K562 (cell line): Measurements from ENCODE around the gene LRRC3C. TPM values are rescaled to one million over a fixed set of nuclear protein-coding genes. Genes with fewer than 3 reads are reported as not detected.

Experiments used
- ATAC-seq: fragments of 200-7000 bp; cut with Tn5 transposase; 3 replicates; pipeline ENCODE4 v1.9.1; 2020; ENCODE audit warnings: moderate library complexity
- BruUV-seq: library from RNA; stranded (reverse); fragments of 400-500 nt; replicated peaks from 2 replicates; lab custom pipeline; 2021; lab: Mats Ljungman, UMichigan
- CTCF ChIA-PET: fragments of 300-600 bp; formaldehyde crosslinking; extraction: SDS; loops from one replicate; lab custom pipeline; 2021; ENCODE audit warnings: low intra/inter-chr PET ratio; lab: Yijun Ruan, JAX
- POLR2A ChIA-PET: fragments of 300-600, 350-650 bp; sonication (Branson Sonifier 250); formaldehyde crosslinking; extraction: SDS; loops from one replicate; lab custom pipeline; 2021; ENCODE audit warnings: antibody characterized with exemption, inconsistent platforms; lab: Yijun Ruan, JAX
- DNase-seq, 4 experiments: peaks; one replicate each; pipeline versions ENCODE4 v3.0.0 to v3.0.0-alpha.2; 2011 to 2018; ENCODE audit warnings: low spot score in 3 of 4, mixed read lengths in 3 of 4; ENCODE audit errors: extremely low read depth in 1 of 4
- FAIRE-seq: peaks from 2 replicates; lab custom pipeline; 2011; peaks lifted over from hg19 to GRCh38; lab: Jason Lieb, UNC
- H2AFZ ChIP-seq: 2 replicates; pipeline ENCODE4 v1.6.0; 2011; ENCODE audit warnings: low read depth, low read length, control low read depth, inconsistent platforms
- H3K27ac ChIP-seq: fragments of 200-600 bp; 3 replicates; pipeline ENCODE4 v1.8.0; 2011; ENCODE audit warnings: low read depth, mild to moderate bottlenecking, control low read depth, inconsistent platforms, low read length, moderate library complexity, mixed read lengths; ENCODE audit errors: extremely low read depth
- H3K27me3 ChIP-seq, 2 experiments: fragments of 300-600 bp in 1 of 2; 2 replicates in 1 of 2; 3 replicates in 1 of 2; pipeline versions ENCODE4 v1.6.0 to v1.8.0; 2011; ENCODE audit warnings: inconsistent platforms in 2 of 2, low read length in 2 of 2, mild to moderate bottlenecking in 1 of 2, mixed read lengths in 1 of 2, moderate library complexity in 1 of 2; ENCODE audit not compliant: control insufficient read depth in 2 of 2, insufficient read depth in 2 of 2
- H3K36me3 ChIP-seq: fragments of 300-600 bp; 3 replicates; pipeline ENCODE4 v1.8.0; 2011; ENCODE audit warnings: mild to moderate bottlenecking, low read length, inconsistent platforms; ENCODE audit not compliant: control insufficient read depth, insufficient read depth
- H3K4me1 ChIP-seq, 2 experiments: fragments of 200-600 bp in 1 of 2; replicated peaks in 1 of 2; 2 replicates in 1 of 2; 3 replicates in 1 of 2; pipeline versions ENCODE4 v1.5.1 to v1.8.0; 2011; ENCODE audit warnings: inconsistent platforms in 2 of 2, low read length in 2 of 2, mild to moderate bottlenecking in 1 of 2, mixed read lengths in 1 of 2, moderate library complexity in 1 of 2; ENCODE audit not compliant: control insufficient read depth in 2 of 2, insufficient read depth in 2 of 2
- H3K4me2 ChIP-seq: 2 replicates; pipeline ENCODE4 v1.6.1; 2011; ENCODE audit warnings: low read length, control low read depth, inconsistent platforms, mixed read lengths; ENCODE audit not compliant: insufficient read depth
- H3K4me3 ChIP-seq: fragments of 200-600 bp; sonication (generic), shearing (Covaris generic); 2 replicates; pipeline ENCODE4 v1.5.1; 2016; ENCODE audit warnings: control low read depth, inconsistent platforms
- H3K79me2 ChIP-seq: fragments of 200-600 bp; 3 replicates; pipeline ENCODE4 v1.8.0; 2011; ENCODE audit warnings: low read length, inconsistent platforms; ENCODE audit not compliant: control insufficient read depth, insufficient read depth
- H3K9ac ChIP-seq, 2 experiments: 2 replicates each; pipeline versions ENCODE4 v1.6.0 to v1.6.1; 2011; ENCODE audit warnings: low read depth in 2 of 2, low read length in 2 of 2, control low read depth in 1 of 2, inconsistent platforms in 1 of 2, mild to moderate bottlenecking in 1 of 2, mixed read lengths in 1 of 2; ENCODE audit not compliant: insufficient read depth in 1 of 2
- H3K9me1 ChIP-seq: one replicate; pipeline ENCODE4 v1.6.0; 2011; ENCODE audit warnings: inconsistent platforms, mild to moderate bottlenecking, low read length, moderate library complexity; ENCODE audit not compliant: control insufficient read depth, insufficient read depth
- H3K9me3 ChIP-seq: replicated peaks from 2 replicates; pipeline ENCODE4 v1.5.1; 2011; ENCODE audit warnings: low read depth, low read length, inconsistent platforms; ENCODE audit not compliant: control insufficient read depth, insufficient read depth
- H4K20me1 ChIP-seq: replicated peaks from 2 replicates; pipeline ENCODE4 v1.6.1; 2011; ENCODE audit warnings: low read length, inconsistent platforms, mixed read lengths; ENCODE audit not compliant: control insufficient read depth, insufficient read depth
- BCL6 ChIP-seq: fragments of 250-450 bp; sonication (Bioruptor Pico); IDR thresholded peaks from 2 replicates; pipeline ENCODE4 v1.4.0; 2020
- C11orf30 ChIP-seq: fragments of 450-650 bp; IDR thresholded peaks from 2 replicates; pipeline ENCODE4 v1.6.1; 2016; ENCODE audit warnings: low read depth, mild to moderate bottlenecking
- CBX2 ChIP-seq: fragments of 200-600 bp; sonication (generic); IDR thresholded peaks from one replicate; pipeline ENCODE4 v1.6.1; 2012; ENCODE audit warnings: mild to moderate bottlenecking, low read length, inconsistent platforms; ENCODE audit not compliant: insufficient read depth, poor library complexity, severe bottlenecking
- FOXA1 ChIP-seq: fragments of 450-650 bp; IDR thresholded peaks from 2 replicates; pipeline ENCODE4 v1.6.1; 2016; ENCODE audit warnings: mild to moderate bottlenecking, borderline replicate concordance
- FOXA3 ChIP-seq, 2 experiments: fragments of 450-650 bp in 1 of 2; sonication (generic) in 1 of 2; formaldehyde crosslinking; IDR thresholded peaks in 1 of 2; conservative IDR thresholded peaks in 1 of 2; 2 replicates each; pipeline versions ENCODE4 v1.4.0 to v1.8.0; 2020 to 2022; ENCODE audit warnings: mild to moderate bottlenecking in 2 of 2, missing genetic modification reagents in 1 of 2
- HLTF ChIP-seq: fragments of 450-650 bp; IDR thresholded peaks from 2 replicates; pipeline ENCODE4 v1.6.1; 2016
- HMG20A ChIP-seq: fragments of 450-650 bp; formaldehyde crosslinking; conservative IDR thresholded peaks from 2 replicates; pipeline ENCODE4 v1.4.0; 2020; ENCODE audit warnings: mild to moderate bottlenecking, mixed read lengths
- KLF16 ChIP-seq: IDR thresholded peaks from 2 replicates; pipeline ENCODE4 v1.6.1; 2016; ENCODE audit warnings: antibody characterized with exemption
- NCOA2 ChIP-seq, 2 experiments: fragments of 450-650 bp; IDR thresholded peaks; 2 replicates each; pipeline ENCODE4 v1.6.1; 2018; ENCODE audit warnings: mild to moderate bottlenecking in 2 of 2, moderate library complexity in 1 of 2; ENCODE audit not compliant: partially characterized antibody in 2 of 2
- NFXL1 ChIP-seq: fragments of 450-650 bp; formaldehyde crosslinking; IDR thresholded peaks from 2 replicates; pipeline ENCODE4 v1.4.0; 2021; ENCODE audit warnings: mild to moderate bottlenecking
- RBM14 ChIP-seq: fragments of 200-400 bp; formaldehyde crosslinking; IDR thresholded peaks from 2 replicates; pipeline ENCODE4 v1.6.1; 2018; ENCODE audit warnings: low read depth, mild to moderate bottlenecking, low read length, moderate library complexity, borderline replicate concordance; ENCODE audit not compliant: insufficient read depth
- TCF7L2 ChIP-seq: fragments of 150-350 bp; IDR thresholded peaks from 2 replicates; pipeline ENCODE4 v1.6.1; 2016; ENCODE audit warnings: low read depth, mild to moderate bottlenecking, low read length, moderate library complexity
- ZNF644 ChIP-seq: fragments of 200-800 bp; sonication (Bioruptor generic); IDR thresholded peaks from 2 replicates; pipeline ENCODE4 v1.6.1; 2016; ENCODE audit warnings: low read depth, missing genetic modification characterization, missing compliant biosample characterization
- ZNF707 ChIP-seq: fragments of 250-450 bp; sonication (Bioruptor Pico); conservative IDR thresholded peaks from 2 replicates; pipeline ENCODE4 v1.8.0; 2022; ENCODE audit warnings: inconsistent platforms, mild to moderate bottlenecking, moderate library complexity
- WGBS: fragments of 100-300 bp; shearing (Covaris generic); methylation state at CpG from one replicate; pipeline ENCODE4 v1.1.6; 2016; ENCODE audit warnings: low coverage, mixed read lengths; ENCODE audit not compliant: insufficient coverage; ENCODE audit errors: missing lambda C conversion rate; 5-methylcytosine and 5-hydroxymethylcytosine counted together
- in situ Hi-C: fragments of 300-500 bp; cut with MboI; formaldehyde crosslinking; loops from 4 replicates; pipeline ENCODE4 v1.15.0; 2018; ENCODE audit warnings: inconsistent platforms, mixed read lengths
- intact Hi-C: fragments of 100-400 bp; cut with micrococcal nuclease; formaldehyde crosslinking; loops from 2 replicates; pipeline ENCODE4 v1.14.2; 2022
- polyA plus RNA-seq, 8 experiments: library from polyadenylated mRNA; depleted of rRNA in 4 of 8; stranded (reverse) in 5 of 8; unstranded in 3 of 8; fragments of >200 nt; fragmentation: Nextera tagmentation in 2 of 8; fragmentation: Illumina TruSeq in 1 of 8; extraction: Ambion mirVana in 2 of 8; extraction: Trizol in 1 of 8; gene quantifications; 2 replicates each; pipeline versions ENCODE4 v1.2.1 to v1.2.3, GENCODE V29; 2011 to 2014; ENCODE audit warnings: inconsistent platforms in 1 of 8, missing spikeins in 1 of 8
- total RNA-seq, 7 experiments: library from RNA; depleted of rRNA in 6 of 7; stranded (reverse); fragments of >200 nt in 6 of 7; fragmentation: Illumina TruSeq in 2 of 7; extraction: Trizol in 2 of 7; gene quantifications; 2 replicates each; pipeline versions ENCODE4 v1.2.1 to v1.2.3, GENCODE V29; 2011 to 2021; ENCODE audit warnings: low replicate concordance in 1 of 7
- TF ChIP-seq, protein P1 (sequence below): sonication (generic); formaldehyde crosslinking; IDR thresholded peaks from 2 replicates; pipeline ENCODE4 v1.8.1; 2023; ENCODE audit warnings: missing genetic modification reagents, mild to moderate bottlenecking, borderline replicate concordance
- TF ChIP-seq, protein P2 (sequence below): fragments of 250-450 bp; sonication (Bioruptor Pico); IDR thresholded peaks from 2 replicates; pipeline ENCODE4 v1.8.0; 2021; ENCODE audit warnings: borderline replicate concordance, mild to moderate bottlenecking, moderate library complexity; ENCODE audit not compliant: poor library complexity, severe bottlenecking

The LRRC3C gene
- total and polyA plus RNA-seq, 9 of the 15 experiments (the other 6 are each of a cell fraction or from before 2014, with no cell fraction given) = not detected

DNA sequence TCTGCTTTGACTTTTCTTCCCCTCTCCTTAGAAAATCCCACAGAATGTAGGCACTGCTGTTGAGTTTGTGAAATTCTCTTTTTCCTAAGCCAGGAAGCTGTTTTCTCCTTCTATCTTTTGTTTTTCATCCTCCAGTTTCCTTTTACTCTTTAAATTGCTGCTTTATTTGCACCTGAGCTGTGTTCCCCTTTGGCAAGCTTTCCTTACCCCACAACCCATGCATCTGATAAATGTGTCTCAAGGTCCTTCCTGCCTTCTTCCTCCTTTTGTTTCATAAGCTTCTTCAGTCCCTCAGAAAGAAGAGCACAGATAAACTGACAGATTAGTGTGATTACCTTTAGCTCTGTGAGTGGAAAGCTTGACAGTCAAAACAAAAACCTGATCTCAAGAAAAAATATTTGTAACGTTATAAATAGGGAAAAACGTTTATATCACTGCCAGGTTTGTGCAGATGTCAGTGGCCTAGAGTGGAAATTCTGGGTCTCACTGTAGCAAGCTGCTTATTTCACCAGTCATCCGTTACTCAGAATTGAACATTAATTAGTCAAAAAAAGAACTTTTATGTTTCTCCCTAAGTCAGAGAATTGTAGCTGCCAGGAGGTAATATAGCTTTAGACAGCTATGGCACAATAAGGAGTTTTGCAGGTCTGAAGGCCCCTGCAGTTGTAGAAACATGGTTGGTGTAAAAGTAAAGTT lies 32.7 kb upstream of the LRRC3C start (continued):
- TF ChIP-seq ZNF707 (CRISPR knock-in tag) = no peak

DNA sequence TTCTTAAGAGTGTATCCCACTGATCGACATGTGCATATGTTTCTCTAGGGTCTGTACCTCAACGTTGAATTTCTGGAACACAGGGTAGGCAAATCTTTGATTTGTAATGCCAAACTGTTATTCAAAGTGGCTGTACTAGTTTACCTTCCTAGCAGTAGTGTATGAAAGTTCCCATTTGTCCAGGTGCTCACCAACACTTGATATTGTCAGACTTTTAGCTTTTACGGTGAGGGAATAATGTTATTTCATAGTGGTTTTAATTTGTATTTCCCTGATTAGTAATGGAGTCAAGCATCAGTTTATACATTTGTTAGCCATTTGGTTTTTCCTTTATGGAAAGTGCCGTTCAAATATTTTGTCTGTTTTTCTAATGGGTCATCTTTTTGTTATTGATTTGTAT lies 29.4 kb upstream of the LRRC3C start:
- Histone ChIP-seq H3K4me1 (peaks cover 0 to under 1% of the 10 kb centered on the region in 2 experiments; a peak in 1 of 5 replicates), H4K20me1 (no peaks in the 10 kb centered on the region), H3K9ac (no peak overlapping the region), H3K27me3 (peaks cover under 1 to 2% of the 10 kb centered on the region in 2 experiments; a peak in 2 of 5 replicates), H3K9me1 (no peaks in the 10 kb centered on the region), H3K79me2 (no peaks in the 10 kb centered on the region), H2AFZ (no peak overlapping the region), H3K36me3 (no peaks in the 10 kb centered on the region), H3K9me3 (no peaks in the 10 kb centered on the region), H3K4me3 (no peak overlapping the region), H3K4me2 (no peak overlapping the region), H3K27ac (no peak overlapping the region)
- no TSS peak for BruUV-seq
- intact Hi-C loops = no loop called here
- no peak for FAIRE-seq
- 24% methylated on average over 4 of the region's 4 CpGs for WGBS
- ChIA-PET CTCF (no interaction called here), POLR2A (interaction anchor here (1.2 kb wide), 1 partner anchor 9 kb away, joined by 3 read pairs; no protein-coding TSS in a partner anchor)
- no peak for ATAC-seq
- in situ Hi-C loops = no loop called here
- no peak for DNase-seq
- TF ChIP-seq KLF16 = no peak
- TF ChIP-seq, protein P1, sequence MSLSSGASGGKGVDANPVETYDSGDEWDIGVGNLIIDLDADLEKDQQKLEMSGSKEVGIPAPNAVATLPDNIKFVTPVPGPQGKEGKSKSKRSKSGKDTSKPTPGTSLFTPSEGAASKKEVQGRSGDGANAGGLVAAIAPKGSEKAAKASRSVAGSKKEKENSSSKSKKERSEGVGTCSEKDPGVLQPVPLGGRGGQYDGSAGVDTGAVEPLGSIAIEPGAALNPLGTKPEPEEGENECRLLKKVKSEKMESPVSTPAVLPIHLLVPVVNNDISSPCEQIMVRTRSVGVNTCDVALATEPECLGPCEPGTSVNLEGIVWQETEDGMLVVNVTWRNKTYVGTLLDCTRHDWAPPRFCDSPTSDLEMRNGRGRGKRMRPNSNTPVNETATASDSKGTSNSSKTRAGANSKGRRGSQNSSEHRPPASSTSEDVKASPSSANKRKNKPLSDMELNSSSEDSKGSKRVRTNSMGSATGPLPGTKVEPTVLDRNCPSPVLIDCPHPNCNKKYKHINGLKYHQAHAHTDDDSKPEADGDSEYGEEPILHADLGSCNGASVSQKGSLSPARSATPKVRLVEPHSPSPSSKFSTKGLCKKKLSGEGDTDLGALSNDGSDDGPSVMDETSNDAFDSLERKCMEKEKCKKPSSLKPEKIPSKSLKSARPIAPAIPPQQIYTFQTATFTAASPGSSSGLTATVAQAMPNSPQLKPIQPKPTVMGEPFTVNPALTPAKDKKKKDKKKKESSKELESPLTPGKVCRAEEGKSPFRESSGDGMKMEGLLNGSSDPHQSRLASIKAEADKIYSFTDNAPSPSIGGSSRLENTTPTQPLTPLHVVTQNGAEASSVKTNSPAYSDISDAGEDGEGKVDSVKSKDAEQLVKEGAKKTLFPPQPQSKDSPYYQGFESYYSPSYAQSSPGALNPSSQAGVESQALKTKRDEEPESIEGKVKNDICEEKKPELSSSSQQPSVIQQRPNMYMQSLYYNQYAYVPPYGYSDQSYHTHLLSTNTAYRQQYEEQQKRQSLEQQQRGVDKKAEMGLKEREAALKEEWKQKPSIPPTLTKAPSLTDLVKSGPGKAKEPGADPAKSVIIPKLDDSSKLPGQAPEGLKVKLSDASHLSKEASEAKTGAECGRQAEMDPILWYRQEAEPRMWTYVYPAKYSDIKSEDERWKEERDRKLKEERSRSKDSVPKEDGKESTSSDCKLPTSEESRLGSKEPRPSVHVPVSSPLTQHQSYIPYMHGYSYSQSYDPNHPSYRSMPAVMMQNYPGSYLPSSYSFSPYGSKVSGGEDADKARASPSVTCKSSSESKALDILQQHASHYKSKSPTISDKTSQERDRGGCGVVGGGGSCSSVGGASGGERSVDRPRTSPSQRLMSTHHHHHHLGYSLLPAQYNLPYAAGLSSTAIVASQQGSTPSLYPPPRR (CRISPR knock-in tag) = no peak
- TF ChIP-seq ZNF644 (tag) = no peak
- no peak for TF ChIP-seq CBX2
- TF ChIP-seq HMG20A (CRISPR knock-in tag) = no peak
- no peak for TF ChIP-seq FOXA3 (CRISPR knock-in tag; conservative IDR thresholded peaks at IDR 0.05 in 1 of 2, IDR thresholded peaks at IDR 0.05 in 1 of 2)
- no peak for TF ChIP-seq FOXA1
- TF ChIP-seq, protein P2, sequence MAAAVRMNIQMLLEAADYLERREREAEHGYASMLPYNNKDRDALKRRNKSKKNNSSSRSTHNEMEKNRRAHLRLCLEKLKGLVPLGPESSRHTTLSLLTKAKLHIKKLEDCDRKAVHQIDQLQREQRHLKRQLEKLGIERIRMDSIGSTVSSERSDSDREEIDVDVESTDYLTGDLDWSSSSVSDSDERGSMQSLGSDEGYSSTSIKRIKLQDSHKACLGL = no peak
- no peak for TF ChIP-seq BCL6 (CRISPR knock-in tag)
- no peak for TF ChIP-seq RBM14
- TF ChIP-seq NCOA2 (IDR thresholded peaks at IDR 0.05; ENCODE audit: partially characterized antibody in 2 of 2) = no peak
- no peak for TF ChIP-seq NFXL1 (CRISPR knock-in tag)
- no peak for TF ChIP-seq TCF7L2
- TF ChIP-seq HLTF = no peak
- TF ChIP-seq C11orf30 = no peak
